Tibial artery (tissue), 4 donors: ENCODE data around the gene STX16.

Experiments
- DNase-seq, 2 donors: peaks; one replicate each; pipeline ENCODE4 v3.0.0-alpha.2; 2019
- H3K27ac ChIP-seq, 2 donors: fragments of 200-600 bp; sonication (generic) in 1 of 2; 1 replicate in 1 of 2; 2 replicates in 1 of 2; pipeline ENCODE4 v1.5.1; 2018 to 2019; ENCODE audit warnings: mild to moderate bottlenecking in 1 of 2
- H3K27me3 ChIP-seq, 2 donors: fragments of 200-600 bp; sonication (generic) in 1 of 2; one replicate each; pipeline versions ENCODE4 v1.5.1 to v1.6.0; 2016 to 2019
- H3K36me3 ChIP-seq, 3 donors: fragments of 200-600 bp; sonication (generic) in 2 of 3; one replicate each; pipeline ENCODE4 v1.5.1; 2016 to 2019; ENCODE audit warnings: mild to moderate bottlenecking in 2 of 3
- H3K4me1 ChIP-seq, 4 donors: fragments of 200-600 bp; sonication (generic) in 2 of 4; 1 replicate in 3 of 4; 2 replicates in 1 of 4; pipeline ENCODE4 v1.5.1; 2016 to 2019
- H3K4me3 ChIP-seq, 2 donors: fragments of 200-600 bp; sonication (generic) in 1 of 2; 1 replicate in 1 of 2; 2 replicates in 1 of 2; pipeline ENCODE4 v1.5.1; 2018 to 2019; ENCODE audit warnings: mild to moderate bottlenecking in 2 of 2
- H3K9me3 ChIP-seq, 3 donors: fragments of 200-600 bp; sonication (generic) in 1 of 3; one replicate each; pipeline ENCODE4 v1.5.1; 2016 to 2019
- CTCF ChIP-seq, 2 experiments: fragments of 200-600 bp in 1 of 2; fragments of 450-650 bp in 1 of 2; IDR thresholded peaks; one replicate each; pipeline ENCODE4 v1.5.1; 2017 to 2019; ENCODE audit warnings: antibody characterized with exemption in 2 of 2, mild to moderate bottlenecking in 1 of 2, moderate library complexity in 1 of 2
- intact Hi-C: fragments of 100-400 bp; cut with DNase I; formaldehyde crosslinking; loops from one replicate; pipeline ENCODE4 v1.15.0; 2023; ENCODE audit warnings: low total_unique reads

Gene STX16

GRCh38 chr20:58633161-58634053, 17.7 kb upstream of the STX16 start:
- H3K9me3 ChIP-seq = no peaks in the 10 kb centered on the region
- no peaks in the 10 kb centered on the region for H3K27me3 ChIP-seq
- peaks cover 0 to 8% (median 5%) of the 10 kb centered on the region in 4 donors for H3K4me1 ChIP-seq
- no peak for TF ChIP-seq CTCF (IDR thresholded peaks at IDR 0.05)
- no peak overlapping the region for H3K4me3 ChIP-seq
- intact Hi-C loops = no loop called here
- no peak overlapping the region for H3K27ac ChIP-seq
- DNase-seq = peak in 1 of 2 donors; percentile 32
- no peaks in the 10 kb centered on the region for H3K36me3 ChIP-seq

GRCh38 chr20:58634059-58634458, 17.0 kb upstream of the STX16 start:
- H3K4me1 ChIP-seq = peaks cover 0 to 8% (median 5%) of the 10 kb centered on the region in 4 donors
- H3K27ac ChIP-seq = no peak overlapping the region
- H3K9me3 ChIP-seq = no peaks in the 10 kb centered on the region
- no peak overlapping the region for H3K4me3 ChIP-seq
- no peaks in the 10 kb centered on the region for H3K36me3 ChIP-seq
- DNase-seq = no peak
- no peak for TF ChIP-seq CTCF (IDR thresholded peaks at IDR 0.05)
- intact Hi-C loops = no loop called here
- H3K27me3 ChIP-seq = no peaks in the 10 kb centered on the region

- intact Hi-C loops = no loop called here
- H3K36me3 ChIP-seq = no peaks in the 10 kb centered on the region
- DNase-seq = peak in 1 of 2 donors; percentile 64
- TF ChIP-seq CTCF (IDR thresholded peaks at IDR 0.05) = no peak
- peaks cover 0 to under 1% of the 10 kb centered on the region in 2 donors for H3K27me3 ChIP-seq
- H3K9me3 ChIP-seq = no peaks in the 10 kb centered on the region
- H3K4me3 ChIP-seq = no peak overlapping the region
- H3K27ac ChIP-seq = no peak overlapping the region
- H3K4me1 ChIP-seq = peaks cover 0 to 8% (median 5%) of the 10 kb centered on the region in 4 donors
Observed at GRCh38 chr20:58634521-58635278, 16.4 kb upstream of the STX16 start.

- H3K36me3 ChIP-seq = no peaks in the 10 kb centered on the region
Observed at GRCh38 chr20:58635279-58635665, 15.8 kb upstream of the STX16 start.

More at GRCh38 chr20:58635279-58635665, 15.8 kb upstream of the STX16 start:
- Histone ChIP-seq H3K27ac (no peak overlapping the region), H3K4me3 (no peak overlapping the region), H3K9me3 (no peaks in the 10 kb centered on the region), H3K4me1 (peaks cover 0 to 8% (median 5%) of the 10 kb centered on the region in 4 donors), H3K27me3 (peaks cover 0 to 3% of the 10 kb centered on the region in 2 donors)
- TF ChIP-seq CTCF (IDR thresholded peaks at IDR 0.05) = no peak
- intact Hi-C loops = no loop called here
- no peak for DNase-seq
